ENCODE data around the gene PPP4R1.
A peak's percentile ranks its signal among the peaks of the same experiment; 100 is the strongest.

Gene PPP4R1

DNA sequence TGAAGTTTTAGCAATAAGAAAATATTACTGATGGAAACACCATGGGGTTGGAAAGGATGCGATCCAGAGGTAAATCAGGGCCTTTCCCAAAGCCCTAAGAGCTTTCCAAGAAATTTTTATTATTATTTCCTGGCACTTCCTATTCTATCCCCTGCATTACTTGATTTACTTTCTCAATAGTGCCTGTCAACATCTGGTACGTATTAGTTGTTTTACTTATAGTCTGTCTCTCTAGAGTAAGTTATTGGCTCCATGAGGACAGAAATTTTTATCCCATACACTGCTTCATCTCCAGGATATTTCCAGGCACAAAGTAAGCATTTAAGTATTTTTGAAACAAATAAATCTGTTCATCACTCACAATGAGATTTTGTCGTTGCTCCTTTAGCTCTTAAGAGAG, 18.1 kb downstream of the PPP4R1 start:
- intact Hi-C loops (cut with micrococcal nuclease) = loop anchor here (10.0 kb wide), 1 partner anchor 349 kb away; no protein-coding TSS in a partner anchor
- H3K4me3 Mint-ChIP-seq = no peak overlapping the region
- H3K9me3 Mint-ChIP-seq = peaks cover 8% of the 10 kb centered on the region
- no peaks in the 10 kb centered on the region for H3K27me3 Mint-ChIP-seq
- H3K4me1 Mint-ChIP-seq (ENCODE audit: low read depth) = peaks cover 32% of the 10 kb centered on the region
- H3K36me3 Mint-ChIP-seq (ENCODE audit: low read depth) = peaks cover 48% of the 10 kb centered on the region
- peak overlapping the region; percentile 34 for H3K27ac Mint-ChIP-seq

DNA sequence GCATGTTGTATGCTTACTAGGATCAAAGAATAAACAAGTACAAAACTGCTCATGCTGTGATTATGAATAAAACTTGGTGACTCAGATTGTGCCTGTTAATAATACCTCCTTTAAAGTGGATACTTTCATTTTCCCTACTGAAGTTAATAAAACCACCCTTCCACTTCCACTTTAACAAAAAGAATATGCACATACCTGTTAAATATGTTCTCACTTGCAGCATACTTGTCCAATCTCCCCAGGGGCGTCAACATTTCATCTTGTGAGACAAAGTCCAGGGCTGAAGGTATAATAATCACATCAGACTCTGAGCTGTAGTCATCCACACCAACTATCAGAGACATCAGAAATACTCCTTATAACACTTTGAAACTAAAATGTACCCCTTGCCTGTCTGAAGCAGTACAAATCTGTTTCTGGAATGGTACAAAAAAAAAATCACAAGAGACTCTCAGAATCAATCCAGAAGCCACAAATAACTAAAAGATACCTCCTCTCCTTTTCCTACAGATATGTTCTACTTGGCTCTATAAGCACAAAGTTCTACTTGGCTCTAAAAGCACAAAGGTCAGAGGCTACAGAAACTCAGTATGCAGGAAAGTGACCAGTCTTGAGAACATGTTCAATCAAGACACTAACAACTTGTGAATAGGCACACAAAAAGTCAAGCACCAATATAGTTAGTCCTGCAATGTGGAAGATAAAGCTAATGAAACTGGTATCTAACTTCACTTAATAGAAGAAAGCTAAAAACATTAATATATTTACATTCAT, 19.3 kb downstream of the PPP4R1 start:
- intact Hi-C loops (cut with micrococcal nuclease) = loop anchor here (10.0 kb wide), 1 partner anchor 350 kb away; no protein-coding TSS in a partner anchor
- peaks cover 32% of the 10 kb centered on the region for H3K4me1 Mint-ChIP-seq (ENCODE audit: low read depth)
- peaks cover 1% of the 10 kb centered on the region for H3K9me3 Mint-ChIP-seq
- no peak overlapping the region for H3K4me3 Mint-ChIP-seq
- H3K27me3 Mint-ChIP-seq = no peaks in the 10 kb centered on the region
- peak overlapping the region; percentile 15 for H3K27ac Mint-ChIP-seq
- peaks cover 45% of the 10 kb centered on the region for H3K36me3 Mint-ChIP-seq (ENCODE audit: low read depth)

DNA sequence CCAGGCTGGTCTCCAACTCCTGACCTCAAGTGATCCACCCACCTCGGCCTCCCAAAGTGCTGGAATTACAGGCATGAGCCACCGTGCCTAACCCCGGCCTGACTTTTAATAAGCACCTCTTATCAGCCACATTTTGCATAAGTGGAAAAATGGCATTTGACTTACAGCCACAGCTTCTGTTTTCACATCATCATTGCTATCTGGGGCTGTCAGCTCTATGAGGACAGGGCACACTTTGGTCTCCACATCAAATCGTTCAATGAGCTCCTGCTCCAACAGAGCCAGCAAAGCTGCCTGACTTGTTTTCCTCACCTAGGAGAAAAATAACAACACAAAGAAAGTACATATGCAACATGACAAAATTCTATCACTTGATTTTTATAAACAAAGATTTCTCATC, 26.4 kb downstream of the PPP4R1 start:
- no peak overlapping the region for H3K4me3 Mint-ChIP-seq
- no peaks in the 10 kb centered on the region for H3K27me3 Mint-ChIP-seq
- intact Hi-C loops (cut with micrococcal nuclease) = no loop called here
- H3K4me1 Mint-ChIP-seq (ENCODE audit: low read depth) = no peaks in the 10 kb centered on the region
- peaks cover 88% of the 10 kb centered on the region for H3K36me3 Mint-ChIP-seq (ENCODE audit: low read depth)
- no peaks in the 10 kb centered on the region for H3K9me3 Mint-ChIP-seq
- H3K27ac Mint-ChIP-seq = no peak overlapping the region

DNA sequence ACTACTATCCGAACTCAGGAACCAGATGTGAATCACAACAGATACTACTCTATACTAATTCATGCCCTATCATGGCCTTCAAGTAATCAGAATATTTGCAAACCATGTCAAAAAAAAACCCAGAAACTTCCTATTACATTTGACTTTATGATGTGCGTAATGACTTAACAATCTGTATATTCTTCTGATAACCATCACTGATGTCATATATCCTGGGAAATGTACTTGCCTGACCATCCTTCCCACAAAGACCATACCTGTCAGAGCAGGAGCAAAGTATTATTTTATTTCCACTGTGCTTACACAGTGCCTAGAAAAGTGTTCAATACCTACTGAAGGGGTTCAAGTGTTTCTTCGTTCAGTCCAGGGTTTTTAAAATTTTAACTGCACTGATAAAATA, 27.5 kb downstream of the PPP4R1 start:
- Mint-ChIP-seq H3K36me3 (ENCODE audit: low read depth) (peaks cover 88% of the 10 kb centered on the region), H3K9me3 (peaks cover 8% of the 10 kb centered on the region), H3K27ac (no peak overlapping the region), H3K27me3 (no peaks in the 10 kb centered on the region), H3K4me3 (no peak overlapping the region), H3K4me1 (ENCODE audit: low read depth) (no peaks in the 10 kb centered on the region)
- intact Hi-C loops (cut with micrococcal nuclease) = no loop called here

GRCh38 chr18:9581667-9582066, 32.7 kb downstream of the PPP4R1 start:
- Mint-ChIP-seq H3K36me3 (ENCODE audit: low read depth) (peaks cover 79% of the 10 kb centered on the region), H3K27ac (no peak overlapping the region), H3K27me3 (no peaks in the 10 kb centered on the region), H3K4me1 (ENCODE audit: low read depth) (no peaks in the 10 kb centered on the region), H3K4me3 (no peak overlapping the region), H3K9me3 (peaks cover 8% of the 10 kb centered on the region)
- intact Hi-C loops (cut with micrococcal nuclease) = no loop called here

GRCh38 chr18:9578306-9578705, 36.1 kb downstream of the PPP4R1 start:
- H3K4me3 Mint-ChIP-seq = no peak overlapping the region

GRCh38 chr18:9577361-9577760, 37.0 kb downstream of the PPP4R1 start:
- Mint-ChIP-seq H3K4me1 (ENCODE audit: low read depth) (peaks cover 4% of the 10 kb centered on the region), H3K36me3 (ENCODE audit: low read depth) (peaks cover 57% of the 10 kb centered on the region), H3K4me3 (no peak overlapping the region)

More at GRCh38 chr18:9578306-9578705, 36.1 kb downstream of the PPP4R1 start:
- peaks cover 8% of the 10 kb centered on the region for H3K9me3 Mint-ChIP-seq
- peaks cover 64% of the 10 kb centered on the region for H3K36me3 Mint-ChIP-seq (ENCODE audit: low read depth)
- intact Hi-C loops (cut with micrococcal nuclease) = no loop called here
- H3K4me1 Mint-ChIP-seq (ENCODE audit: low read depth) = peaks cover 4% of the 10 kb centered on the region
- no peaks in the 10 kb centered on the region for H3K27me3 Mint-ChIP-seq
- no peak overlapping the region for H3K27ac Mint-ChIP-seq

DNA sequence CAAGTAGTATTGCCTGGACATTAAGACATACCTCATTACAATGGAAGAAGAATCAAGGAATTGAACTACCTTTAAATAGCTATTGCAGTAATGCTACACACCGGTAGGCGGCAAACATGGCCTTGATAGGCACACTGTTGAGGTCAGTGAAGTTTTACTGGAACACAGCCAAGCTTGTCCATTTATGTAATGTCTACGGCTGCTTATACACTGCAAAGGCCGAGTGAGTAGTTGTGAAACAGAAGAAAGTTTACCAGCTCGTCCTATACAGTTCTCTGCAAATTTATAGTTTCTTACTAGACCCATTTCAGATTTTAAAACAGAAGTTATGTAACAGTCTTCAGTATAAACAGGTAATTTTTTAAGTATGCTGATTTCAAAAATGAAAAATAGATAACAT, 38.8 kb downstream of the PPP4R1 start:
- Mint-ChIP-seq H3K36me3 (ENCODE audit: low read depth) (peaks cover 52% of the 10 kb centered on the region), H3K9me3 (no peaks in the 10 kb centered on the region), H3K27ac (no peak overlapping the region)

More at GRCh38 chr18:9577361-9577760, 37.0 kb downstream of the PPP4R1 start:
- Mint-ChIP-seq H3K27me3 (no peaks in the 10 kb centered on the region), H3K27ac (no peak overlapping the region), H3K9me3 (peaks cover 5% of the 10 kb centered on the region)
- intact Hi-C loops (cut with micrococcal nuclease) = no loop called here

GRCh38 chr18:9574473-9575115, 39.8 kb downstream of the PPP4R1 start:
- intact Hi-C loops (cut with micrococcal nuclease) = no loop called here
- peaks cover 4% of the 10 kb centered on the region for H3K4me1 Mint-ChIP-seq (ENCODE audit: low read depth)
- peaks cover 54% of the 10 kb centered on the region for H3K36me3 Mint-ChIP-seq (ENCODE audit: low read depth)
- H3K27ac Mint-ChIP-seq = no peak overlapping the region
- no peak overlapping the region for H3K4me3 Mint-ChIP-seq
- H3K9me3 Mint-ChIP-seq = no peaks in the 10 kb centered on the region
- no peaks in the 10 kb centered on the region for H3K27me3 Mint-ChIP-seq

More for the DNA sequence above, 38.8 kb downstream of the PPP4R1 start:
- H3K4me3 Mint-ChIP-seq = no peak overlapping the region
- H3K4me1 Mint-ChIP-seq (ENCODE audit: low read depth) = peaks cover 4% of the 10 kb centered on the region
- intact Hi-C loops (cut with micrococcal nuclease) = no loop called here
- H3K27me3 Mint-ChIP-seq = no peaks in the 10 kb centered on the region

- Mint-ChIP-seq H3K9me3 (no peaks in the 10 kb centered on the region), H3K4me1 (ENCODE audit: low read depth) (peaks cover 4% of the 10 kb centered on the region), H3K4me3 (no peak overlapping the region), H3K27ac (no peak overlapping the region), H3K36me3 (ENCODE audit: low read depth) (peaks cover 56% of the 10 kb centered on the region), H3K27me3 (no peaks in the 10 kb centered on the region)
- intact Hi-C loops (cut with micrococcal nuclease) = no loop called here
These were observed 42.8 kb downstream of the PPP4R1 start for GRCh38 chr18:9571546-9571945.

- Mint-ChIP-seq H3K36me3 (ENCODE audit: low read depth) (peaks cover 58% of the 10 kb centered on the region), H3K27me3 (no peaks in the 10 kb centered on the region)
These were observed 44.1 kb downstream of the PPP4R1 start for GRCh38 chr18:9570255-9570654.

GRCh38 chr18:9569178-9569577, 45.2 kb downstream of the PPP4R1 start:
- intact Hi-C loops (cut with micrococcal nuclease) = no loop called here
- Mint-ChIP-seq H3K9me3 (no peaks in the 10 kb centered on the region), H3K36me3 (ENCODE audit: low read depth) (peaks cover 59% of the 10 kb centered on the region), H3K27ac (no peak overlapping the region), H3K4me1 (ENCODE audit: low read depth) (peaks cover 11% of the 10 kb centered on the region), H3K4me3 (no peak overlapping the region), H3K27me3 (no peaks in the 10 kb centered on the region)

More at GRCh38 chr18:9570255-9570654, 44.1 kb downstream of the PPP4R1 start:
- Mint-ChIP-seq H3K9me3 (no peaks in the 10 kb centered on the region), H3K27ac (peak overlapping the region; percentile 45), H3K4me1 (ENCODE audit: low read depth) (peaks cover 4% of the 10 kb centered on the region), H3K4me3 (no peak overlapping the region)
- intact Hi-C loops (cut with micrococcal nuclease) = no loop called here

GRCh38 chr18:9568186-9568585, 46.2 kb downstream of the PPP4R1 start:
- Mint-ChIP-seq H3K4me1 (ENCODE audit: low read depth) (peaks cover 21% of the 10 kb centered on the region), H3K27me3 (no peaks in the 10 kb centered on the region), H3K4me3 (no peak overlapping the region), H3K36me3 (ENCODE audit: low read depth) (peaks cover 59% of the 10 kb centered on the region), H3K27ac (no peak overlapping the region), H3K9me3 (no peaks in the 10 kb centered on the region)
- intact Hi-C loops (cut with micrococcal nuclease) = no loop called here

DNA sequence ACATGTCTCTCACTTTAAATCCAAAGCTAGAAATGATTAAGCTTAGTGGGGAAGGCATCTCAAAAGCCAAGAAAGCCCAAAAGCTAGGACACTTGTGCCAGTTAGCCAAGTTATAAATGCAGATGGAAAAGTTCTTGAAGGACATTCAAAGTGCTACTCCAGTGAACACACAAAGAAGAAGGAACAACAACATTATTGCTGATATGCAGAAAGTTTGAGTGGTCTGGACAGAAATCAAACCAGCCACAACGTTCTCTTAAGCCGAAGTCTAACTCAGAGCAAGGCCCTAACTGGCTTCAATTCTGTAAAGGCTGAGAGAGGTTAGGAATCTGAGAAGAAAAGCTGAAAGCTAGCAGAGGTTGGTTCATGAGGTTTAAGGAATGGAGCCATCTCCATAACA, 49.0 kb downstream of the PPP4R1 start:
- Mint-ChIP-seq H3K4me1 (ENCODE audit: low read depth) (peaks cover 46% of the 10 kb centered on the region), H3K4me3 (no peak overlapping the region), H3K27ac (peak overlapping the region; percentile 19), H3K27me3 (no peaks in the 10 kb centered on the region), H3K9me3 (no peaks in the 10 kb centered on the region), H3K36me3 (ENCODE audit: low read depth) (peaks cover 62% of the 10 kb centered on the region)
- intact Hi-C loops (cut with micrococcal nuclease) = no loop called here
